Measurements from ENCODE around the gene DNASE1L1.

GRCh38 chrX:154380787-154381186, 28.3 kb downstream of the DNASE1L1 start:
- no peak for TF ChIP-seq CTCF (conservative IDR thresholded peaks at IDR 0.05; ENCODE audit: low read depth, low read length)
- no peak for TF ChIP-seq EZH2 (IDR thresholded peaks at IDR 0.05; ENCODE audit: borderline replicate concordance, low read depth, low read length, poor library complexity, severe bottlenecking)

All from A673 (cell line).